ENCODE data around the gene PCLO. TPM values are rescaled to one million over a fixed set of nuclear protein-coding genes. Genes with fewer than 3 reads are reported as not detected.

Gene PCLO
- total RNA-seq, 2 experiments from 2014 or later, result 0.35 to 1.4 TPM

GRCh38 chr7:82723411-82723810 is 439.3 kb downstream of the PCLO start:
- H3K79me2 ChIP-seq (ENCODE audit: insufficient read depth, low read depth, low read length), result no peaks in the 10 kb centered on the region
- no peak overlapping the region for H3K4me3 ChIP-seq (ENCODE audit: low read depth, low read length, poor library complexity, severe bottlenecking)
- no peaks in the 10 kb centered on the region for H3K36me3 ChIP-seq (ENCODE audit: insufficient read depth, low read length)
- ChIA-PET CTCF (ENCODE audit: unreplicated experiment) (no interaction called here), POLR2A (interaction anchor here (0.6 kb wide), 1 partner anchor 499 kb away, joined by 3 read pairs; no protein-coding TSS in a partner anchor)
- intact Hi-C loops (cut with micrococcal nuclease; ENCODE audit: unreplicated experiment), result loop anchor here (10.0 kb wide), 1 partner anchor 679 kb away; no protein-coding TSS in a partner anchor
- no peaks in the 10 kb centered on the region for H3K4me1 ChIP-seq (ENCODE audit: insufficient read depth, low read length, poor library complexity, severe bottlenecking)
- H4K20me1 ChIP-seq (ENCODE audit: insufficient read depth, low read length), result no peaks in the 10 kb centered on the region
- no peak for DNase-seq (ENCODE audit: low spot score)
- H3K9me2 ChIP-seq (ENCODE audit: insufficient read depth, low read length), result no peaks in the 10 kb centered on the region
- no TSS peak for BruUV-seq (replicated peaks)
- no peak overlapping the region for H2AFZ ChIP-seq (ENCODE audit: low read length)
- no peaks in the 10 kb centered on the region for H3K9me3 ChIP-seq (ENCODE audit: low read length)
- no peak overlapping the region for H3K4me2 ChIP-seq (ENCODE audit: low read length)
- no peak overlapping the region for H3K27ac ChIP-seq (ENCODE audit: low read depth, low read length, poor library complexity, severe bottlenecking)
- no peak for TF ChIP-seq CTCF (conservative IDR thresholded peaks at IDR 0.05; ENCODE audit: low read length)
- TF ChIP-seq EZH2phosphoT487 (IDR thresholded peaks at IDR 0.05; ENCODE audit: borderline replicate concordance, low read depth, low read length), result no peak

- CTCF ChIA-PET (ENCODE audit: unreplicated experiment), result no interaction called here
Observed at GRCh38 chr7:82722946-82723345, 439.7 kb downstream of the PCLO start.

More at GRCh38 chr7:82722946-82723345, 439.7 kb downstream of the PCLO start:
- DNase-seq (ENCODE audit: low spot score), result no peak
- POLR2A ChIA-PET, result interaction anchor here (0.6 kb wide), 1 partner anchor 499 kb away, joined by 3 read pairs; no protein-coding TSS in a partner anchor
- Histone ChIP-seq H3K4me3 (ENCODE audit: low read depth, low read length, poor library complexity, severe bottlenecking) (no peak overlapping the region), H3K79me2 (ENCODE audit: insufficient read depth, low read depth, low read length) (no peaks in the 10 kb centered on the region), H3K9me2 (ENCODE audit: insufficient read depth, low read length) (no peaks in the 10 kb centered on the region), H3K4me1 (ENCODE audit: insufficient read depth, low read length, poor library complexity, severe bottlenecking) (no peaks in the 10 kb centered on the region), H3K9me3 (ENCODE audit: low read length) (no peaks in the 10 kb centered on the region), H2AFZ (ENCODE audit: low read length) (no peak overlapping the region), H3K27ac (ENCODE audit: low read depth, low read length, poor library complexity, severe bottlenecking) (no peak overlapping the region), H3K36me3 (ENCODE audit: insufficient read depth, low read length) (no peaks in the 10 kb centered on the region), H3K4me2 (ENCODE audit: low read length) (no peak overlapping the region), H4K20me1 (ENCODE audit: insufficient read depth, low read length) (no peaks in the 10 kb centered on the region)
- TF ChIP-seq EZH2phosphoT487 (IDR thresholded peaks at IDR 0.05; ENCODE audit: borderline replicate concordance, low read depth, low read length) (no peak), CTCF (conservative IDR thresholded peaks at IDR 0.05; ENCODE audit: low read length) (no peak)
- BruUV-seq (replicated peaks), result no TSS peak
- intact Hi-C loops (cut with micrococcal nuclease; ENCODE audit: unreplicated experiment), result loop anchor here (10.0 kb wide), 1 partner anchor 678 kb away; no protein-coding TSS in a partner anchor
